GM21367 (cell line): ENCODE measurements around the gene SYNDIG1.

Experiments
- ATAC-seq: cut with Tn5 transposase; IDR thresholded peaks from one replicate; pipeline ENCODE4 v1.9.1; 2021; ENCODE audit not compliant: unreplicated experiment

Gene SYNDIG1

DNA sequence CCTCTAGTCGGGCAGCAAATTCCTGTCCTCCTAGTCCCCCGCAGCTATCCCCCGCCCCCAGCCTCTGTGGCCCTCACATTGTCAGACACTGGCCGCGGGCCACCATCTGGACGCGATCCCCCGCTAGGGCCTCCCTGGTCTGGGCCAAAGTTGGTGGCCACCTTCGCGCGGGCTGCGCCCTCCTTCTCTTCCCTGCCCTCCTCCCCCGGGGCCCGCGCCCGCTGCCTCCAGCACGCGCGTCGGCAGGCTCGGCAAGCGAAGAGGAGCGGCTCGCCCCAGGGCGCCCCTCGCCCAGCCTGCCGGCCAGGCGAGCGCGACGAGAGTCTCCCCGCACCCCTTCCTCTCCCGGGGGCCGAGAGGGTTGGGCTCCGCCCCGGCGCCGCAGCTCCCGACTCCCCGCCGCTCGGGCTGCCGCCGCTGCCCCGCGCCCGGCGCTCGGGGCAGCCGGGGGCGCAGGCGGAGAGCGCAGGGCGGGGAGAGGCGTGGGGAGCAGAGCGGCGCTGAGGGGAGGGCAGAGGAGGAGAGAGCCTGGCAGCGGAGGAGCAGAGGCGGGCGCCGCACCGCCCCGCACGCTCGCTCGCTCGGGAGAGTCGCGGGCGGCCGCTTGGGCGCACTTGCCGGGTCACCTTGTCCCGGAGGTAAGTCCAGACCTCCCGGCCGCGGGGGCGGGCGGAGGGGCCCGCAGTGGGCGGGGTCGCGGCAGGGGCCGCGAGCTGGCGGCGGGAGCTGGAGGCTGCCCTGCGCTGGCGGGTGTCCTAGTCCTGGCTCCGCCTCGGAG lies at the start of gene SYNDIG1:
Gene SYNDIG1, plus strand, starts transcription at position 514 of the 778 bp plus-strand sequence. CDS start 73,469 bp downstream, outside the sequence.
- no peak for ATAC-seq

DNA sequence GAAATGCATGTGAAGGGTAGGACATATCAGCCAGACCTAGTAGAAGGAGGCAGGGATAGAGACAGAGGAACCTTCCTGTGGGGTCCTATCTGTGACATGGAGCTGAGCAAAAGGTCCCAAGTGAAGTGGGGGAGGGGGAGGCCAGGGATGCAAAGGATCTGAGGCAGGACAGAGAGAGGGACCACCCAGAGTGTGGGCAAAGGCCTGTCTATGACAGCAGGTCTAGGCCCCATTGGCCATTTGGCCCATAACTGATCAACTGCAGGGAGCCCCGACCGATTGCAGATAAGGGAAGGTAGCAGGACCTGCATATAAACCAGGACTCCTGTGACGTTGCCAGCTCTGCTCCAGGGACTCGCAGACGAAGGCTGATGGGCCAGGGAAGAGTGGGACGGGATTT lies 49.6 kb upstream of the SYNDIG1 start:
- ATAC-seq: no peak

- no peak for ATAC-seq
Observed at GRCh38 chr20:24420567-24420966, 48.9 kb upstream of the SYNDIG1 start.

DNA sequence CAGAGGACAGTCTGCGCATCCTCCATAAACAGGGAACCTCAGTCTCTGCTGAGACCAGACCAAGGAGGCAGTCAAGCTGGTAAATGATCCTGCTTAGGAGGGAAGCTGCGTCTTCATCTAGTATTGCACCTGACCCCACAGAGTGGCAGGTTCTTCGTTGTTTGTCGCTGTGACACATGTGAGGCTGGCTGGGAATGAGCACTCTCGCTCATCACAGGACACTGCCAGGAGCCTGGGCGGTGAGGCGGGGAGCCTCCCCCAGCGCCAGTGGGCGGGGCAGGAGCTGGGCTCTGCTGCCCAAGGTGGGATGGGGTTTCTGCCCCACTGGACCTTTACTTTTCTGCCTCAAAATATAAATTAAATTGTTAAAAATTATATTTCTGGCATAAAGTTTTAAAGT lies 48.4 kb upstream of the SYNDIG1 start:
- no peak for ATAC-seq

GRCh38 chr20:24422091-24422760 lies 47.2 kb upstream of the SYNDIG1 start:
- no peak for ATAC-seq

DNA sequence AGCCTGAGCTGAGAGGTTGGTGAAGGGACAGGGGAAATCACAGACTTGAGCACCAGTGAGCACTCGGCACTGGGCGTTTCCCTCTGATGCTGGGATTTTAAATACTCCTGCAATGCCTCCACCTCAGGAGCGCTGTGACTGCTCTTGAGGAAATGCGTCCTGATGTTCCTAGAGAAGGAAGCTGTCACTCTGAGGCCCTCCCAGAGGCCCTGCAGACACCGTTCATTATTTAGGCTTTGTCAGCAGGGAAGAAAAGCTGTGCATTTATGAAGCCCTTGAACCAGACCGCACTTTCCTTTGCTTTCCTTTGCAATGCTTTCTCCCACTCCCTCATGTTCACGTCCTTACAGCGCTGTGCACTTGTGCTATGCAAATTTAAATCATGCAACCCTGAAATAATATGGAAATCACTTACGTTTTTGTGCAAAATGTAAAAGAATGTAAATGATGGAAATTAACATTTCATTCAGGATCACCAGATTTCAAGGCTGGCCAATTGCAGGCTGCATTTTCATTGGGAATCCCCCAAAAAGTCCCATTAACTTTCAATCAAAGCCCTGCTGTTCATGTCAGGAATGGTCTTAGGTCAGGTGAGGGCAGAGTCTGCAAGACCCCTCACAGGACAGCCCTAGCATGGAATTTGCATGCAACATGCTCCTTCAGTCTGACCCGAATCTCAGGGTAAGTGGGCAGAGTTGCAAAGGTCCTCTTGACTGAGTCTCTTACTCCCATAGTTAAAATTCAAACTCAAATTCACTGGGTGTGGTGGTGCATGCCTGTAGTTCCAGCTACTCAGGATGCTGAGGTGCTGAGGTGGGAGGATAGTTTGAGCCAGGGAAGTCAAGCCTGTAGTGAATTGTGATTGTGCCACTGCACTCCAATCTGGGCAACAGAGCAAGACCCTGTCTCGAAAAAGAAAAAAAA lies 45.8 kb upstream of the SYNDIG1 start:
- no peak for ATAC-seq

DNA sequence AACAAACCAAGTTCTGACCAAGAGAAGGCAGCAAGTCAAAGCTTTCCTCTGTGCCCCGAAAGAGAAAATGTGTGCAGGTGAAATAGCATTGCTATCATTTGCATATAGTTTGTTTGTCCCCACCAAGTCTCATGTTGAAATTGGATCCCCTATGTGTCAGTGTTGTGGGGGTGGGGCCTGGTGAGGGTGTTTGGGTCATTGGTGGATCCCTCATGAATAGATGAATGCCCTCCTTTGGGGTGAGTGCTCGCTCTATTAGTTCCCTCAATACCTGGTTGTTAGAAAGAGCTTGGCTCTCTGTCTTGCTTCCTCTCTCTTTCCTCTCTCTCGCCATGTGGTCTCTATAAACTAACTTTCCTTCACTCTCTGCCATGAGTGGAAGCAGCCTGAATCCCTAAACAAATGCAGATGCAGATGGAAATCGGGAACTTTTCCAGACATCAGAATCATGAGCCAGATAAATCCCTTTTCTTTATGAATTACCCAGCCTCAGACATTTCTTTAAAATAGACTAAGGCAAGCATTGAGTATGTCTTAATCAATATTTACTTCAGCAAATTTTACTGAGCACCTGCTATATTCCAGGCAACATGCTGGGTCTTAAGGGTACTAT lies 43.8 kb upstream of the SYNDIG1 start:
- ATAC-seq: no peak

GRCh38 chr20:24431279-24432045 lies 38.0 kb upstream of the SYNDIG1 start:
- ATAC-seq: no peak

DNA sequence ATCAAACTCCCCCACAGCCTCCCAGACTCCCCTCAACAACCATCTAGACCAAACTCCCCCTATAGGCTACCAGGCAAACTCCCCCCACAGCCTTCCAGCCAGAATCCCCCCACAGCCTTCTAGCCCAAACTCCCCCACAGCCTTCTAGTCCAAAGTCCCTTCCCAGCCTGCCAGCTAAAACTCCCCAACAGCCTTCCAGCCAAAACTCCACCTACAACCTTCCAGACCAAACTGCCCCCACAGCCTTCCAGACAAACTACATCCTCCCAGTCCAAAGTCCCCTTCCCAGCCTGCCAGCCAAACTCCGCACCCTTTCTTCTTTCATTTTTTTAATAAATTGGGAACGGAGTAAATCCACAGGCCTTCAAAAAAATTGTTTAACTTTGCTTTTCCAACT lies 37.4 kb upstream of the SYNDIG1 start:
- no peak for ATAC-seq

DNA sequence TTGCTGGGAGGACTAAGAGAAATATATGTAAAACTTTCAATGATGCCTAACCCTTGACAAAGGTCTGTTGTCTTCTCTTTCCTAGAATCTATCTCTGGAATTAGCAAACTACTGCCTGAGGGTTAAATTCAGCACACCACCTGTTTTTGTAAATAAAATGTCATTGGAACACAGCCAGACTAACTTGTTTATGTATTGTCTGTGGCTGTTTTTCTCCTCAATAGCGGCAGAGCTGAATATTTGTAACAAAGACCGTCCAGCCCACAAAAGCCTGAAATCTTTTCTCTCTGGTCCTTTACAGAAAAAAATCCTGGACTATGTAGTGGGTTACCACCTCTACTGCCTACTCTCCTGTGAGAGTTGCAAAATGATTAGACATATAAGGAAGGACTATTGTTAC lies 33.3 kb upstream of the SYNDIG1 start:
- no peak for ATAC-seq

DNA sequence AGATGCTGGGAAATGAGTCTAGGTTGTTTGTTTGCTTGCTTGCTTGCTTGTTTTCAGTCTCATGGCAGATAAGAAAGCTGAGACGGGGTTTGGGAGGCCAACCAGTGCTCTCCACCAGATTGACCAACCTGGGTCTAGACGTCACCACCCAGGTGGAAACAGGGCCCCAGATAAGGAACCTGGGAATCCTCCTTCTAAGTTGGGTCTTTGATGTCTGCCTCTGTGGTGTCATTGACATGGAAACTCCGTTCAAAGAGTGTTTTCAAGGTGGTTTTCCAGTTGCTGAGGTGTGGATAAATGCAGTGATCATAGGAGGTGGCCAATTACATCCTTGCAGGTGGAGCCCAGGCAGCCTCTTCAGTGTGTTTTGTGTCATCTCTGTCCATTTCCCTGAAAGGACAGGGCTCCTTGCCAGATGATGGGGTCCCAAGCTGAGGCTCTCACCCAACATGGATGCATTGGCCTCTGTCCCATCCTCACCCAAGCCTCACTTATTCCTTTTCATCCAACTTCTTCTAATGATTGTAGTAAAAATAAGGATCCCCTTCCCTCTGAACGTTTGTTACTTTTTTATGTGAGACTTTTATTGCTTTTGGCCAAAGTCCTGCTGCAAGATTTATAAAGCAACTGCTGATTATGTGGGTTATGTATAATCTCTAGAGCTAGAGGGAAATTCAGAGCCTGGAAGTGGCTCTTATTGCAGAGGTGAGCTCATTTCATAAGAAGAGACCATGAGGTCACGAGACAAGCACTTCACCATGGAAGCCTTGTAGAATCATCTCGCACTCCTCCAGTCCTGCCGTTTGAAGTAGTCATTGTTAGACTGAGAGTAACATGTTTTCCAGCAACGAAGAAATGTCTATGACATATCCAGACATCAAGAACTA lies 32.0 kb upstream of the SYNDIG1 start:
- no peak for ATAC-seq

DNA sequence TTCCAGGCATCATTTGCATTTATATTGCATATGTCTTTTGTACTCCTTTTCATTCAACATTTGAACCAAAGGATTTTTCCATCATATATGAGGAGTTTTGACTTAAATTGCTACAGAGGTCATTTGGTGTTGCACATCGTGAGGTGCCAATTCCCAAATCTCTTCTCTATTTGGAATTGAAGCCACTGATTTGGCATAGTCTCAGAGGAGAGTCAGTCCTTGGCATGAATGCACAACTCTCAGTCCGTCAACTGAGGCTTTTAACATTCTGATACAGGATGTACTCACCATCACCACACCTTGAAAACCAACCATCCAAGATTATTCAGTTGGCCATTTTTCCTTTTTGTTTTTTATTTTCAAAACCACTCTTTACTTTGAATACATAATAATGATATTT lies 31.1 kb upstream of the SYNDIG1 start:
- ATAC-seq: no peak

GRCh38 chr20:24439737-24440387 lies 29.6 kb upstream of the SYNDIG1 start:
- ATAC-seq: no peak

DNA sequence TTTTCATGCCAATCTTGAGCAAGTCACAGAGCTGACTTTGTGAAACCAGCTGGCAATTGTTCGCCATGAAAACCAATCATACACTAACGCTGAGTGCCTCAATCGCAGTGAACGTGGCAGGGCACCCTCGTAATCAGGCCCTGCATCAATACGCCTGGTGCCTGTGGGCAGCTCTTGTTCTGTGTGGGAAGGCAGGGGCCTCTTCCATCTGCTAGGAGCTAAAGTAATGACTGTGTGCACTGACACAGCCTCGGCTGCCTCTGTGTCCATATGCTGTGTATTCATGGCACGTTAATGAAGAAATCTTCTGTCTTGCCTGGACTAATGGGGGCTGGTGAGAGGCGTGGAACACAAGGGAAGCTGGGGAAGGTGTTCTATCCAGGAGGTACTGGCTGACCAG lies 27.8 kb upstream of the SYNDIG1 start:
- ATAC-seq: no peak

DNA sequence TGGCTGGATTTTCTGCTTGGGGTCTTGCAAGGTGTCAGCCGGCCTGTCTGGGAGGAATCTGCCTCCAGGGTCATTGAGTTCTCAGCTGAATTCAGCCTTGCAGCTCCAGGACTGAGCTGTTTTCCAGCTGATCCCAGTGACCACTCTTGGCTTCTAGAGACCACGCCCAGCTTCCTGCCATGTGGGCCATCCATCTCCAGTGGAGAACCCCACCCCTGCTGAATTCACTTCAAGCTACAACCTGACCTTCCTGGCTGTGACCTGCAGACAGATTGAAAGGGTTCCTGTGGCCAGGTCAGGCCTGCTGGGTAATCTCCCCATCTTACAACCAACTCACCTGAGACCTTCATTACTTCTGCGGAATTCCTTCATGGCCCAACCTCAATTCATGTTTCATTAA lies 26.5 kb upstream of the SYNDIG1 start:
- ATAC-seq: no peak

DNA sequence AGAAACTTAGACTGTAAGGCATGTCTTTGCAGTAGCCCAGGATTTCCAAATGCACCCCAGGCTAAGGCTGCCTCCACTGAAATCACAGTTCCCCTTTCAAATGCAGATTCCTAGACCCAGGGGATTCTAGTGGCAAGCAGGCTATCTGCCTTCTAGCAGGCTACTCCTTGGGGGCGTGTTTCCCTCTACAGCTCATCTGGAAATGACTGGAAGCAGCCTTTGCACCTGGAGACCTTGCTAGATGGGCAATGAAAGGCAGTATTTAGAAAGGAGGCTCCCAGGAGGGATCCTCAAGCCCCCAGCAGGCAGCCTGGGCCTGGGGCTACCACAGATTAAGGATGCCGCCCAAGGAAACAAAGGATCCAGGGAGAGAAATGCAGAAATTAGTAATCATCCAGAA lies 26.0 kb upstream of the SYNDIG1 start:
- no peak for ATAC-seq

DNA sequence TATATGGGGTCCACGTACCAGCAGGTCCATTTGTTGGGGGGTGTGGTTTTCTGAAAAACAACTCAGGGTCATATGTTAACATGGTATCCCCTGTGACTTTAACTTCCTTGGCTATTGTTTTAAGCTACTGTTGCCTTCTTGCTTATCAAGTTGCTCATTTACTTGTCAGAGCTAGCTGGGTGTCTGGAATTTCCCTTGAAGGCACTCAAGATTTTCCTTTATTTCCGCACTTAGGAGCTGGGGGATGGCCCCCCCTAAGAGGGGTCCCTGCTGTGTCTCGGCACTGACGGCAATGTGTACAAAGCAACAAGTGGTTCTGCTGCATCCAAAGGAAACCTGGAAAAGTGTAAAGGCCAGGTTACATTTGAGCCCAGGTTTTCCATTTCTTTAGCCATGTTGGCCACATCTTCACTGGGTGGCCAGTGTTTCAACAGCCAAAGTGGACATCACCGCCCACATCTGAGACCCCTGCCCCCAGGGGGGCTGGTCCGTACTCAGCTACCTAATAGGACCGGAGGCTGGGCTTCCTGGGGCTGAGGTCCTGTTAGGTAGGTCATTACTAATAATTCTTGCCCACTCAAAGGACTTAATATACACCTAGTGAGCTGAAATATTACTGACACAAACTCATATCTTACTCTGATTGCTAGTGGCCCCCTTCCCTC lies 24.8 kb upstream of the SYNDIG1 start:
- ATAC-seq: no peak

GRCh38 chr20:24445510-24446170 lies 23.8 kb upstream of the SYNDIG1 start:
- ATAC-seq: no peak
